Right lobe of liver (tissue), 4 donors: ENCODE results near the gene OR1J4.

Source experiments
- CTCF ChIP-seq, 4 donors: fragments of 200-600 bp in 3 of 4; fragments of 450-650 bp in 1 of 4; IDR thresholded peaks; one replicate each; pipeline versions ENCODE4 v1.5.1 to v1.8.0; 2016 to 2022; ENCODE audit warnings: antibody characterized with exemption in 4 of 4, mild to moderate bottlenecking in 2 of 4
- POLR2A ChIP-seq: fragments of 450-650 bp; IDR thresholded peaks from one replicate; pipeline ENCODE4 v1.6.1; 2017; ENCODE audit warnings: antibody characterized with exemption, mild to moderate bottlenecking
- donor health status: DM: no; HTN: no; CAD: no.
- donor health status: DM: no; HTN: no; CAD: no.
- donor health status: DM: no; HTN: yes; CAD: no.

DNA sequence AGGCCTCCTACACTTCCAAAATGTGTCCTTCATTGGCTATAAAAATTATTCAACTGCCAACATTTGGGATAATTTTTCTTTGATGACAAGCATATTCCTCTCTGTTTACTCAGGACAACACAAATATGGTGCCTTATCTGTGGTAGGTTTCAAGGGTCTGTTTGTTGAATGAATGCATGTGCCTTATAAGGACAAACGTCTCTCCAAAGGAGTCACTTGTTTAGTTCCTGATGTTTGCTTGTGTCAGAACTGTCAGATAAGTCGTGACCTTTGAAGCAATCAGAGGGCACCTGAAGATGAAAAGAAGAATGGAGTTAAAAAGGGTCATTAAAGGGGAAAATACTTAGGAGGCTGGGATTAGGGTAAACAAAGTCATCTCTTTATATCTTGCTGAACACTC, 12.0 kb upstream of the OR1J4 start:
- no peak for TF ChIP-seq POLR2A
- TF ChIP-seq CTCF (IDR thresholded peaks at IDR 0.05), result no peak
